ENCODE measurements around the gene PLXNA4.

Gene PLXNA4

GRCh38 chr7:132114411-132114810 is 461.9 kb downstream of the PLXNA4 start:
- H3K4me1 ChIP-seq (ENCODE audit: low read length) = no peaks in the 10 kb centered on the region
- no peaks in the 10 kb centered on the region for H3K36me3 ChIP-seq (replicated peaks; ENCODE audit: low read depth, low read length)
- no peaks in the 10 kb centered on the region for H3K79me2 ChIP-seq (ENCODE audit: low read length)
- no peak overlapping the region for H3K27ac ChIP-seq (ENCODE audit: low read length)
- no peak overlapping the region for H3K4me2 ChIP-seq (ENCODE audit: low read length)
- H4K20me1 ChIP-seq (ENCODE audit: insufficient read depth, low read length) = no peaks in the 10 kb centered on the region
- H2AFZ ChIP-seq (ENCODE audit: low read depth, low read length) = no peak overlapping the region
- H3K27me3 ChIP-seq (ENCODE audit: low read depth, low read length) = peaks cover 8% of the 10 kb centered on the region
- no peaks in the 10 kb centered on the region for H3K9me3 ChIP-seq (ENCODE audit: insufficient read depth, low read length)
- TF ChIP-seq CTCF (IDR thresholded peaks at IDR 0.05; ENCODE audit: low read depth, low read length) (no peak), EZH2phosphoT487 (IDR thresholded peaks at IDR 0.05; ENCODE audit: low read depth) (no peak)
- H3K9ac ChIP-seq (ENCODE audit: low read length) = no peak overlapping the region
- no peak overlapping the region for H3K4me3 ChIP-seq (ENCODE audit: low read length)

DNA sequence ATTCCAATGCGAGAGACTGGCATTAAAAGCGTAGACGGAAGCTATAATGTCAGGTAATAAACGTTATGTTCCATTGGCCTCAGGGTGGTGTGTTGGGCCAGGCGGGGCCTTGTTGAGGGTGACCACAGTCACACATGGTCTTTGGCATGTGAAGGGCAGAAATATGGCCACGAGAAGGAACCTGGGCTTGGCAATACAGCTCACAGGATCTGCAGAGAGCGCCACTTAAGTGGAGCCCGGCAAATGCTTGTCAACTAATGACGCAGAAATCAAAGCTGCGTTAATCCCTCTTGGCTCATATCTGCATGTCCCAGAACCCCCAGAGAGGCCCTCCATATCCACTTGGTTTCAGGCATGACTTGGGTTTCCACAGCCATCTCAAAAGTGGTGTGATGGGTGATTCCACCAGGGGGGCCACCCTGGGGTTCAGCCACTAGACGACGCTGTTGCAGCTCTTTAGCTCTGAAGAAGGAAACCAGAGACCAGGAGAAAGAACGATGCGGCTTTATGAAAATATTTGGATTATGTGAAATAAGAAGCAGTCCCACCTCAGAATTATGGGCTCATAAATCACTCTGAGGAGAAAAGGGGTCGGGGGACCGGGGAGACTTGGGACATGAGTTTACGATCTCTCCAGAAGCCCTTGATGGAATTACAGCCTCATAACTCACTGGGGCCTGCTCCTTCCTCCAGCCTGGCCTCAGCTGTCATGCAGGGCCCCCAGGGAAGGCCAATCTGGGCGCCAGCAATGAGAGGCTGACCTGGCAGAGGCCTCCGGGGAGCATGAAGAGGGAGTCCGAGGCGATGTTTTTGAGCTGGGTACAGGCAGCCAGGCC is 462.5 kb downstream of the PLXNA4 start:
- H2AFZ ChIP-seq (ENCODE audit: low read depth, low read length) = no peak overlapping the region
- no peak overlapping the region for H3K27ac ChIP-seq (ENCODE audit: low read length)
- no peaks in the 10 kb centered on the region for H4K20me1 ChIP-seq (ENCODE audit: insufficient read depth, low read length)
- H3K36me3 ChIP-seq (replicated peaks; ENCODE audit: low read depth, low read length) = no peaks in the 10 kb centered on the region
- no peak overlapping the region for H3K4me3 ChIP-seq (ENCODE audit: low read length)
- no peaks in the 10 kb centered on the region for H3K9me3 ChIP-seq (ENCODE audit: insufficient read depth, low read length)
- H3K79me2 ChIP-seq (ENCODE audit: low read length) = no peaks in the 10 kb centered on the region
- no peak for TF ChIP-seq EZH2phosphoT487 (IDR thresholded peaks at IDR 0.05; ENCODE audit: low read depth)
- TF ChIP-seq CTCF (IDR thresholded peaks at IDR 0.05; ENCODE audit: low read depth, low read length) = no peak
- no peak overlapping the region for H3K4me2 ChIP-seq (ENCODE audit: low read length)
- H3K27me3 ChIP-seq (ENCODE audit: low read depth, low read length) = peaks cover 12% of the 10 kb centered on the region
- no peaks in the 10 kb centered on the region for H3K4me1 ChIP-seq (ENCODE audit: low read length)
- no peak overlapping the region for H3K9ac ChIP-seq (ENCODE audit: low read length)

DNA sequence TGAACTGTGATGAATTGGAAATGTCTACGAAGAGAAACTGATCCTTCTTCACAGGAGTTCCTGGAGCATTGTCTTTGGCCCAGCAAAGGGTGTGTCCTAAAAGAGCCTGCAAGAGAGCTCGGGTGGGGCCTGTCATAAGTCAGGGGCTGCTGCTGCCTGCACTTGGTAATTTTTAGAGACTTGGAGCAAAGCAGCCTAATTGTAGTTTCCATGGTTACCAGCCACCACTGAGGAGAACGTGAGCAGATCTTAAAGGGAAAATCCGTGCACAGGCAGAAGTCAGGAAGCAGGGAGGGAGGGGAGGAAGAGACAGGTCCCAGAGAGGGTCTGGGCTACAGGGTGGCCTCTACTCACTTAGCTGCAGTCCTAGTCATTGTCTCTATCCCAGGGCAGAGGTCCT is 463.6 kb downstream of the PLXNA4 start:
- peaks cover 15% of the 10 kb centered on the region; the same call in 1 of the 2 replicates for H3K27me3 ChIP-seq (ENCODE audit: low read depth, low read length)
- TF ChIP-seq CTCF (IDR thresholded peaks at IDR 0.05; ENCODE audit: low read depth, low read length) = no peak
- no peak for TF ChIP-seq EZH2phosphoT487 (IDR thresholded peaks at IDR 0.05; ENCODE audit: low read depth)
- no peak overlapping the region for H2AFZ ChIP-seq (ENCODE audit: low read depth, low read length)
- no peak overlapping the region for H3K9ac ChIP-seq (ENCODE audit: low read length)
- no peaks in the 10 kb centered on the region for H3K4me1 ChIP-seq (ENCODE audit: low read length)
- no peaks in the 10 kb centered on the region for H3K79me2 ChIP-seq (ENCODE audit: low read length)
- H3K4me3 ChIP-seq (ENCODE audit: low read length) = no peak overlapping the region
- no peaks in the 10 kb centered on the region for H4K20me1 ChIP-seq (ENCODE audit: insufficient read depth, low read length)
- H3K27ac ChIP-seq (ENCODE audit: low read length) = no peak overlapping the region
- no peak overlapping the region for H3K4me2 ChIP-seq (ENCODE audit: low read length)
- H3K36me3 ChIP-seq (replicated peaks; ENCODE audit: low read depth, low read length) = no peaks in the 10 kb centered on the region
- no peaks in the 10 kb centered on the region for H3K9me3 ChIP-seq (ENCODE audit: insufficient read depth, low read length)

DNA sequence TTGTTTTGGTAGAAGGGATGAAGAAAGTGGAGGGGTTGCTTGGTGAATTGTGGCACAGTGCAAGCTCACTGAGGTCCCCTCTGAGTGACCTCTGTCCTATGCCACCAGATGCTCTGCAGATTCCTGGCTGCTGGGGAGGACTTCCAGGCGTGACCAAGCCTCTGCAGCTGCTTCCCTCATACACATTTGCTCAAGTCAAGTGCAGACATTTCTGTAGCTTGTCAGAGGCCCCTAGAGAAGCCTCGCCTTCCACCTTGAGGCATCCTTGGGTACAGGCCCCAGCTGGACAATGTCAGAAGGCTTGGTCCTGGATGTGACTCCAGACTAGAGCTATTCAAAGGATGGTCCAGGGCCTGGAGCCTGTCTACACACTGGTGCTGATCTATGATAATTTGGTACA is 464.2 kb downstream of the PLXNA4 start:
- H3K4me3 ChIP-seq (ENCODE audit: low read length) = no peak overlapping the region
- TF ChIP-seq CTCF (IDR thresholded peaks at IDR 0.05; ENCODE audit: low read depth, low read length) = no peak
- TF ChIP-seq EZH2phosphoT487 (IDR thresholded peaks at IDR 0.05; ENCODE audit: low read depth) = no peak
- peaks cover 15% of the 10 kb centered on the region; the same call in 1 of the 2 replicates for H3K27me3 ChIP-seq (ENCODE audit: low read depth, low read length)
- no peaks in the 10 kb centered on the region for H3K4me1 ChIP-seq (ENCODE audit: low read length)
- no peaks in the 10 kb centered on the region for H4K20me1 ChIP-seq (ENCODE audit: insufficient read depth, low read length)
- no peak overlapping the region for H3K9ac ChIP-seq (ENCODE audit: low read length)
- H3K4me2 ChIP-seq (ENCODE audit: low read length) = no peak overlapping the region
- H2AFZ ChIP-seq (ENCODE audit: low read depth, low read length) = no peak overlapping the region
- H3K27ac ChIP-seq (ENCODE audit: low read length) = no peak overlapping the region
- no peaks in the 10 kb centered on the region for H3K36me3 ChIP-seq (replicated peaks; ENCODE audit: low read depth, low read length)
- no peaks in the 10 kb centered on the region for H3K79me2 ChIP-seq (ENCODE audit: low read length)
- no peaks in the 10 kb centered on the region for H3K9me3 ChIP-seq (ENCODE audit: insufficient read depth, low read length)
